Stimulated activated naive CD8-positive, alpha-beta T cell treated with anti-CD3 and anti-CD28 coated beads, Interleukin-15, Interleukin-2, amounts not matched to agents 100 U/mL and 50 U/mL, for 24 hours (primary cell): ENCODE results near the gene PPY.
"Not testable (repeated sequence)": the region's sequence is repeated elsewhere in the genome, so short reads cannot be mapped to it uniquely, and the experiment has no call there.

Experiments used
- ATAC-seq: fragments of 150-1000 bp; cut with Tn5 transposase; one replicate; pipeline ENCODE4 v1.10.0; 2021
- DNase-seq: peaks from one replicate; pipeline ENCODE4 v3.0.0; 2021

PPY gene, protein sequence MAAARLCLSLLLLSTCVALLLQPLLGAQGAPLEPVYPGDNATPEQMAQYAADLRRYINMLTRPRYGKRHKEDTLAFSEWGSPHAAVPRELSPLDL

GRCh38 chr17:43942051-43942685, at the start of gene PPY:
Gene PPY, minus strand, starts transcription at chr17:43942476. Its CDS starts 822 bp downstream, at chr17:43941654.
- no peak for DNase-seq
- no peak for ATAC-seq

- ATAC-seq = no peak
- no peak for DNase-seq
Observed at GRCh38 chr17:43988301-43988700, 46.0 kb upstream of the PPY start.

DNA sequence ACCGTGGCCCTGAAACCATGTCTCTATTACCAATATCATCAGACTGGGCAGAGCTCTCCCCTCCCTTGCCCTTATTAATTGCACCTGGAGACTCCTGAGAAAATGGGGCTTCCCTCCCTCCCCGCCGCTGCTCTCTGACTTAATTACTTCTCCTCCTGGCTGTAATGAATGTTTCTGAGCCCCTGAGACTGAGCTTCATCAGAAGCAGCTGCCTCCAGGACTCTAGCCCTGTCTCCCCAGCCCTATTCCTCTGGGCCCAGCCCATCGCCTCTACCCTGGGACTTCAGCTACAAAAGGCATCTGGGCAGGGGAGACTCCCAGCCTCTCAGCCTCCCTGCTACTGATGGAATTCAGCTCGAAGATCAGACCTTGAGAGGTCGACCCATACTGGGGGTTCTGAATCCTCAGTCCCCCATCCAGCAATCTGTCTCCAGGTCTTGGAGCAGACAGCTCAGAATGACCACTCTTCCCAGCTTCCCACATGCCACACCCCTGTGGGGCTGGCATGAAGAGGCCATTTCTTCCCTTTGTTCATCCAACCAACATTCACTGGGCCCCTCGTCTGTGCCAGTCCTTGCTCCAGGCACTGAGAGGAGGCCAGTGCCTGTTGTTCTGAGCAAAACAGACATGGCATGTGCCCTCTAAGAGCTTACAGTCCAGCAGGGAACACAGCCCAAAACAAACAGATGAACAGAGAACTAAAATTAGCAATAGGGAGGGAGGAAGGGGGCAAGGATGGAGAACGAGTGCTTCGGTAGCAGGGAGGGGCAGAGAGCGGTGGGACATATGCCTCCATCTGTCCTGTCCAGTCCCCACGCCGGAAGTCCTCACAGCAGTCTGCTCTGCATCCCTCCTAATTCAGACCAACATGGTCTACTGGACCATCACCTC, 45.1 kb upstream of the PPY start:
- DNase-seq (no peak), ATAC-seq (no peak)

GRCh38 chr17:43986225-43986981, 44.1 kb upstream of the PPY start:
- ATAC-seq (no peak), DNase-seq (no peak)

DNA sequence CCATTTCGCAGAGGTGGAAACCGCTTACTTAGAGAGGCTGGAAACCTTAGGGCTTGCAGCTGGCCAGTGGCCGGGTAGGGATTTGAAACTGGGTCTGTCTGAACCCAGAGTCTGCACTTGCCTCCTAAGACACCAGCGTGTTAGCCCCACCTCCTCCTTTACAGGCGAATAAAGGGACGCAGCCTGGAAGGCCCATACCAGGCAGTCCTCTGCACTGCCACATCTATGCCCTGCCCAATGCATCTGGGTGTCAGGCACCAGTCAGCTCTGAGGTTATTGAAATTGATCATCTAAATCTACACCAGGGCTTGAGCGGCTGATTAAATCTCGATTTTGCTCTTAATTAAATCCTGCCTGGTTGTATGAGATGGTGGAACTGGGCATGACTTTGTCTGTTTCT, 42.2 kb upstream of the PPY start:
- no peak for ATAC-seq

GRCh38 chr17:43983515-43984411, 41.5 kb upstream of the PPY start:
- ATAC-seq (peak; percentile 28), DNase-seq (peak; percentile 16)

More for the DNA sequence above, 42.2 kb upstream of the PPY start:
- DNase-seq = no peak

DNA sequence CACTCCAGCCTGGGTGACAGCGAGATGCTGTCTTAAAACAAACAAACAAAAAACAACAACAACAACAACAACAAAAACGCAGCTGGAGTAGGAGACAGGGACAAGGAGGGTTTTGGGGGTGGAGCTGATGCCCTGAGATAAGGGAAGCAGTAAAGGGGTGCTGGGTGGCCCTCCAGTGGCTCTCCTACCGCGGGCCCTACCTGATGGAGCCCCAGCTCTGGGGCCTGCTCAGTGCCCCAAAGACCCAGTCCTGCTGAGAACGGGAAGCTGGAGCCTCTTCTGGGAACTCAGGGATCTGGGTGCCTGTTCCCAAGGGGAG, 40.9 kb upstream of the PPY start:
- ATAC-seq = no peak
- DNase-seq = no peak

- DNase-seq = no peak
Observed at GRCh38 chr17:43982171-43982570, 39.9 kb upstream of the PPY start.

GRCh38 chr17:43979671-43980070, 37.4 kb upstream of the PPY start:
- ATAC-seq (no peak), DNase-seq (no peak)

More at GRCh38 chr17:43982171-43982570, 39.9 kb upstream of the PPY start:
- no peak for ATAC-seq

DNA sequence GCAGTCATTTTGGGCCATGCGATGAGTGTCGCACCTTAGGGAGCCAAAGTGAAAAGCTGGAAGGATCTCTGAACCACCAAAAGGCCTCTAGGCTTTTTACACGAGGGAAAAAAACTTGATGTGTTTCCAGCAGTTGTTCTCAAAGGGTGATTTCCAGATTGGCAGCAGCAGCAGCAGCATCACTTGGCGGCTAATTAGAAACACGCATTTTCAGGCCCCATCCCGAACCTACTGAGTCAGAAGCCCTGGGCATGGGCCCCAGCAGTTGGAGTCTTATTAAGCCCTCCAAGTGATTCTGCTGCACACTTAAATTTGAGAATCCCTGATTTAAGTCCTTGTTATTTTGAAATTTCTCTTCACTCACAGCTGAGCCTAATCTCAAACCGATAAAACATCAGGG, 36.7 kb upstream of the PPY start:
- no peak for DNase-seq
- no peak for ATAC-seq

- no peak for DNase-seq
- no peak for ATAC-seq
Observed at GRCh38 chr17:43978078-43978477, 35.8 kb upstream of the PPY start.

DNA sequence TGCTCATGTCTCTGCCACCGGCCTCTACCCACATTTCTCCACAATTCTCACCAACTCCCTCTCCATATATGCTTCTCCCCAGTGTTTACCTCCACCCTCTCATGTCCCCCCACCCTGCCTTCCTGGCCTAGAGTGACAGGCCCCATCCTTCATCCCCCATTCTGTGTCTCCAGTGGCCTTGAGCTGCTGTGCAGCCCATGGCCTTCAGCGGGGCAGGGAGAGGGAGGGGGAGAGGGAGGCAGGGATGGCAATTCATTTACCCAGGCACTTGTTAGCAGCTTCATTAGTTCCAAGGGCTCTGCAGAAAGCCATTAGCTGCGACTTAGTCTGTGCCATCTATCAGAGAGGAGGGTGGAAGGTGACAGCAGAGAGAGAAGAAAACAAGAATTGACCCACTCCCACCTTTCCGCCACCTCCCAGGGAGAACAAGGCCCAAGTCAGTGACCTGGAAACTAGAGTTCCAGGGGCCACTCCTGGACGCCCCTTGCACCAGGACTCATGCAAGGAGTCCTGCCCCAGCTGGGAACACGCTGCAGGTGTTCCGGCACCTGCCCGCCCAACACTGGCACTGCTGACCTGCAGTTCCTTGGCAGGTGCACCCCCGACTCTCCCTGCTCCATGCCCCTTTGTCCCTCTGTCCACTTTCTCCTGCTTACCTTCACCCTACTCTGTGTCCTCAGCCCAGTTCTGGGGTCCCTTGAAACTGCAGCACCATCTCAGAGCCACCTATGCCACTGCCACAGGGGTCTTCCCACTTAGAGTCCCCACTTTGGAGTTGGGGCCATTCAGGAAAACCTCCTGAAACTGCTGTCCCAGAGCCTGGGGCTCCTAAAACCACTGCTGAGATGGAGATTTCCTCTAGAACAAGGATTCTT, 34.9 kb upstream of the PPY start:
- DNase-seq (no peak), ATAC-seq (no peak)

GRCh38 chr17:43975898-43976297, 33.6 kb upstream of the PPY start:
- no peak for DNase-seq
- ATAC-seq = no peak

GRCh38 chr17:43974382-43975266, 32.3 kb upstream of the PPY start:
- no peak for ATAC-seq

GRCh38 chr17:43972444-43973212, 30.4 kb upstream of the PPY start:
- DNase-seq, ATAC-seq: not testable (repeated sequence)

More at GRCh38 chr17:43974382-43975266, 32.3 kb upstream of the PPY start:
- DNase-seq = no peak

DNA sequence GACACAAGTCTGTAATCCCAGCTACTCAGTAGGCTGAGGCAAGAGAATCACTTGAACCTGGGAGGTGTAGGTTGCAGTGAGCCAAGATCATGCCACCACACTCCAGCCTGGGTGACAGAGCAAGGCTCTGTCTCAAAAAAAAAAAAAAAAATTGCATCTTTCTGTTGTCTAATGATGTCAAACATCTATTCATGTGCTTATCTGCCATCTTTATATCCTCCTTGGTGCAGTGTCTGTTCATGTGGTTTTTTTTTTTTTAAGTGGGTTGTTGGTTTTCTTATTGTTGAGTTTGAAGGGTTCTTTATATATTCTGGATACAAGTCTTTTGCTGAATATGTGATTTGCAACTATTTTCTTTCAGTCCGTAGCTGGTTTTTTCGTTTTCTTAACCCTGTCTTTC, 29.2 kb upstream of the PPY start:
- not testable (repeated sequence) for DNase-seq, ATAC-seq

DNA sequence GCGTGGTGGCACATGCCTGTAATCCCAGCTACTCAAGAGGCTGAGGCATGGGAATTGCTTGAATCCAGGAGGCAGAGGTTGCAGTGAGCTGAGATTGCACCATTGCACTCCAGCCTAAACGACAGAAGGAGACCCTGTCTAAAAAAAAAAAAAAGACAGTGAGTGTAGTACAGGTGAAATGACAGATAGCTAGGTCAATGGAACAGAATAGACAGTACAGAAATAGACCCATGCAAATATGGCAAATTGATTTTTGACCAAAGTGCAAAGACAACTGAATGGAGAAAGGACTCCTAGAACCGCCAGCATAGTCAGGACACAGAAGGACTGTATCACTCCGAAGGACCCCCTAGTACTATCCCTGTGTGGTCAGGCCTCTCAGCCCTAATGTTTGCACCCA, 28.1 kb upstream of the PPY start:
- ATAC-seq = no peak
- no peak for DNase-seq

DNA sequence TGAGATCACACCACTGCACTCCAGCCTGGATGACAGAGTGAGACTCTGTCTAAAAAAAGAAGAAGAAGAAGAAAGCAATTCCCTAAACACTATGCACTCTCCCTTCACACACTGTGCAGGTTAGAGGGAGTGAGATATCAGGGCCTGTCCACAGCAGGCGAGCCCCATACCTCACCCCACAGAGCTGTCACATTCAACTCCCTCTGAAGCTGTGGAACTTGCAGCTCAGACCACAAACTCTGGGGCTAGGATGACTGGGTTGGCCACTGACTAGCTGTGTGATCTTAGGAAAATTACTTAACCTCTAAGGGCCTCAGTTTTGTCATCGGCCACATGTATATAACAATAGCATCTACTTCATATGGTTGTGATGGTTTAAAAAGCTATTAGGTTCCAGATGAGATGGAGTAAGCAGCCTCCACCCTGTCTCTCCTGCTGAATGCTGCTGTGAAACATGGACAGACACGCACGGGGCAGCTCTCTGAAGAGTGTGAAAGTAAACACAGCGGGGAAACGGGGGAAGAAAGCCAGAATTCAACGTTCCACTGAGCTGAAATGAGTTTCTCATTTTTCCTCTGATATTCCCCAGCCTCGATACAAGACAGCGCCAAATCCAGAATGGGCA, 25.1 kb upstream of the PPY start:
- peak; percentile 46 for ATAC-seq
- DNase-seq = no peak
